GM12864 (cell line): Measurements from ENCODE around the gene SFTA2.
A peak's percentile ranks its signal among the peaks of the same experiment; 100 is the strongest.
"Not testable (repeated sequence)": the region's sequence is repeated elsewhere in the genome, so short reads cannot be mapped to it uniquely, and the experiment has no call there.

Experiments
- DNase-seq: peaks from one replicate; pipeline ENCODE4 v3.0.0-alpha.2; 2011; ENCODE audit warnings: low read depth
- H3K4me3 ChIP-seq: 2 replicates; pipeline ENCODE4 v1.5.1; 2011; ENCODE audit warnings: mild to moderate bottlenecking, low read depth, low read length, control low read depth
- CTCF ChIP-seq: IDR thresholded peaks from 2 replicates; pipeline ENCODE4 v1.5.1; 2011; ENCODE audit warnings: low read depth, mild to moderate bottlenecking, moderate library complexity, low read length, control low read depth, inconsistent platforms; ENCODE audit errors: missing control alignments

Gene SFTA2

GRCh38 chr6:30913721-30914075, 18.3 kb downstream of the SFTA2 start:
- peak overlapping the region; percentile 78 for H3K4me3 ChIP-seq
- DNase-seq, result no peak
- no peak for TF ChIP-seq CTCF

GRCh38 chr6:30912746-30913520, 19.0 kb downstream of the SFTA2 start:
- H3K4me3 ChIP-seq, result no peak overlapping the region
- no peak for DNase-seq
- TF ChIP-seq CTCF, result no peak

- H3K4me3 ChIP-seq, DNase-seq: not testable (repeated sequence)
Observed at GRCh38 chr6:30910473-30910872, 21.5 kb downstream of the SFTA2 start.

GRCh38 chr6:30908700-30909099, 23.3 kb downstream of the SFTA2 start:
- H3K4me3 ChIP-seq, result peak overlapping the region; percentile 72
- no peak for DNase-seq
- TF ChIP-seq CTCF, result no peak

GRCh38 chr6:30907758-30908591, 24.0 kb downstream of the SFTA2 start, which contains the start of gene GTF2H4:
Gene GTF2H4, plus strand, starts transcription at chr6:30908207.
- TF ChIP-seq CTCF, result no peak
- H3K4me3 ChIP-seq, result peak within 1 kb of the TSS; percentile 72
- DNase-seq, result peak; percentile 97

- DNase-seq, result not testable (repeated sequence)
- H3K4me3 ChIP-seq, result peak overlapping the region; percentile 72
Observed at GRCh38 chr6:30907290-30907757, 24.6 kb downstream of the SFTA2 start.

- no peak for DNase-seq
- no peak for TF ChIP-seq CTCF
Observed at GRCh38 chr6:30903236-30903635, 28.7 kb downstream of the SFTA2 start.

More at GRCh38 chr6:30903236-30903635, 28.7 kb downstream of the SFTA2 start:
- H3K4me3 ChIP-seq, result no peak overlapping the region
